Common myeloid progenitor, CD34-positive (primary cell): ENCODE data around the gene NOTUM.
"Not testable (repeated sequence)": the region's sequence is repeated elsewhere in the genome, so short reads cannot be mapped to it uniquely, and the experiment has no call there.

Experiments
- CTCF ChIA-PET: fragments of 350-600 bp; sonication (Branson Sonifier 250); formaldehyde crosslinking; loops from one replicate; lab custom pipeline; 2021; ENCODE audit warnings: antibody characterized with exemption; lab: Charles Lee
- POLR2A ChIA-PET: fragments of 350-600 bp; sonication (Branson Sonifier 250); formaldehyde crosslinking; loops from one replicate; lab custom pipeline; 2021; ENCODE audit warnings: antibody characterized with exemption; lab: Charles Lee
- DNase-seq, 3 donors: peaks; one replicate each; pipeline versions ENCODE4 v3.0.0 to v3.0.0-alpha.2; 2013
- H3K27ac ChIP-seq, 2 experiments: 1 replicate in 1 of 2; 2 replicates in 1 of 2; pipeline ENCODE4 v1.7.0; 2013; ENCODE audit warnings: inconsistent platforms in 2 of 2, low read length in 2 of 2, mild to moderate bottlenecking in 2 of 2, low read depth in 1 of 2, moderate library complexity in 1 of 2; ENCODE audit not compliant: severe bottlenecking in 2 of 2, insufficient read depth in 1 of 2, poor library complexity in 1 of 2
- H3K27me3 ChIP-seq, 5 experiments: replicated peaks in 2 of 5; 1 replicate in 3 of 5; 2 replicates in 2 of 5; pipeline versions ENCODE4 v1.6.1 to v1.7.0; 2013; ENCODE audit warnings: low read length in 4 of 5, mild to moderate bottlenecking in 2 of 5, moderate library complexity in 2 of 5, inconsistent platforms in 1 of 5; ENCODE audit not compliant: insufficient read depth in 5 of 5, control insufficient read depth in 4 of 5
- H3K36me3 ChIP-seq, 4 experiments: 1 replicate in 2 of 4; 2 replicates in 2 of 4; pipeline versions ENCODE4 v1.6.1 to v1.7.0; 2013; ENCODE audit warnings: low read length in 3 of 4, control low read depth in 1 of 4, mild to moderate bottlenecking in 1 of 4; ENCODE audit not compliant: control insufficient read depth in 4 of 4, insufficient read depth in 4 of 4
- H3K4me1 ChIP-seq, 4 experiments: 1 replicate in 3 of 4; 2 replicates in 1 of 4; pipeline versions ENCODE4 v1.6.1 to v1.7.1; 2013; ENCODE audit warnings: low read length in 3 of 4, mild to moderate bottlenecking in 3 of 4, control low read depth in 1 of 4, inconsistent platforms in 1 of 4, moderate library complexity in 1 of 4; ENCODE audit not compliant: control insufficient read depth in 4 of 4, insufficient read depth in 4 of 4; ENCODE audit errors: control extremely low read depth in 1 of 4
- H3K4me3 ChIP-seq, 7 experiments: 1 replicate in 4 of 7; 2 replicates in 3 of 7; pipeline versions ENCODE4 v1.5.1 to v1.7.0; 2013; ENCODE audit warnings: mild to moderate bottlenecking in 7 of 7, low read length in 6 of 7, moderate library complexity in 6 of 7, inconsistent platforms in 2 of 7, low read depth in 2 of 7, control low read depth in 1 of 7; ENCODE audit not compliant: insufficient read depth in 4 of 7, control insufficient read depth in 1 of 7; ENCODE audit errors: extremely low read depth in 1 of 7
- H3K9me3 ChIP-seq, 5 experiments: 1 replicate in 4 of 5; 2 replicates in 1 of 5; pipeline versions ENCODE4 v1.6.1 to v1.7.1; 2013; ENCODE audit warnings: low read length in 4 of 5, mild to moderate bottlenecking in 2 of 5, inconsistent platforms in 1 of 5, low read depth in 1 of 5, moderate library complexity in 1 of 5; ENCODE audit not compliant: control insufficient read depth in 4 of 5, insufficient read depth in 2 of 5; ENCODE audit errors: control extremely low read depth in 1 of 5
- WGBS: methylation state at CpG from one replicate; pipeline ENCODE4 v1.1.5; 2013; ENCODE audit not compliant: insufficient coverage; 5-methylcytosine and 5-hydroxymethylcytosine counted together

NOTUM gene

DNA sequence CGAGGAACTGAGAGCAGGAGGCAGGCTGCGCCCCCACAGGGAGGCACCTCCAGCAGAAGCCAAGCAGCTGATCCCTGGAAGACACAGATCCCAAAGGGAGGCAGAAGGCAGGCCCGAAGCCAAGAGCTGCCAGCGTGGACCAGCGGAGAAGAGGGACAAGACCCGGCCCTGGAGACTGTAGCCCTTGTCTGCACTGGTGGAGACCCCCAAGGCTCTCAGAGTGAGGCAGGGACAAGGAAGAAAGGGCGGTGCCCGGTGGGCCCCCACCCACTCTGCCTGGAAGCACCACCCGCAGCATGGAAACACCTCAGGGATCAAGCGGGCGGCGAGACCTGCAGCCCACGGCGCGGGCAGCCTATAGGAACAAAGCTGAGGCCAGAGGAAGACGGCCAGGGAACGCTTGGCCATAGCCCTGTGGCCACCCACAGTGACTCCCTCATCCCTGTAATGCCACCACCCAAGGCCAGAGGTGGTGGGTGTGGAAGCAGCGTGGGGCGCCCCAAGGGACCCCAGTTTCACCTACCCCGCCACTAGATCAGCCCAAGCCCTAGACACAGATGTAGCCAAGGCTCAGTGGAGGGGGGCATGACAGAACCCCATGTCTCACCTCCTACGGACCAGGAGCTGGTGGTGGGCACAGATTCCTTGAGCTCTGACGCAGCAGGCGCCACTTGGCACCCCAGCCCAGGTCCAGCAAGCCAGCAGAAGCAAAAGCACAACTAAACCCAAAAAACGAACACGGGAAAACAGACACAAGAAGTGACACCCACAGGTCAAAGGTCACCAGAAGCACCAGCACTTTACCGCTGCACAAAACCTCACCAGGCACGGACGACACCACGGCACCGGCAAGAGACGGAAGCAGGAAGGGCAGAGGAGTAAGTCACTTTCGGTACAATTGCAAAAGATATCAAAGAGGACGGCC is 40.1 kb downstream of the NOTUM start:
- no peaks in the 10 kb centered on the region for H3K9me3 ChIP-seq
- ChIA-PET CTCF (no interaction called here), POLR2A (no interaction called here)
- H3K36me3 ChIP-seq, result peaks cover 0 to 46% (median 27%) of the 10 kb centered on the region in 4 experiments
- WGBS, result 94% methylated on average over 21 of the region's 33 CpGs
- H3K4me1 ChIP-seq, result peaks cover 9 to 84% (median 70%) of the 10 kb centered on the region in 4 experiments
- DNase-seq, result no peak
- no peak overlapping the region for H3K4me3 ChIP-seq
- no peaks in the 10 kb centered on the region for H3K27me3 ChIP-seq
- H3K27ac ChIP-seq, result no peak overlapping the region

DNA sequence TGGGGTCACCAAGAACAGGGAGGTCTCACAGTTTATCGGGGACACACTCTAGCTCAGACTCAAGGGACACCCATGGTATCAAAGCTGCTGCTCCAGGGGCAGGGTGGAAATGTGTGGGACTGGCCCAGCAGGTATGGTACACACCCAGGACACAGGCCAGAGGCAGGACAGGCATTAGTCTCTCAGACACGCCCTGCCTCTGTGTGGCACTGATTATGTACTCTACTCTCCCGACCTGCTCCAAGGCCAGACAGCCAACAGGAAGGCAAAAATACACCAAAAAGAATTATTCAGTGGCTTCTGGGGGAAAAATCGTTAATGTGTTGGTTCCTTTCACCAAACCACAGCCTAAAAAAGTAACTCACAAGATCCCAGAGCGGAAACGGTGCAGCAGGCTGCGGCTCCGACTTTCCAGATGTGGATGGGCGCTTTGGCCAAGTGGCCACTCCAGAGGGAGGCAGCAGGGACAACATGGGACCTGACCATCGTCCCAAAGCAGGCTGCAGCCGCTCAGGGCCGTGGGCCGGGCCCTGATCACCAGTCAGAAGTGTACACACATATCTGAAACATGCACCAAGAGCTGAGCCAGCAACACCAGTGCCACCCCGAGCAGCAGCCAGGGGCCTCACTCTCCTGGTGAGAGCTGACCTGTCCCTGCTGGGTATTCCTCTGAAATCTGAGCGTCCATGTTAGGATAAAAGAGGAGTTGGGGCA is 42.0 kb downstream of the NOTUM start:
- Histone ChIP-seq H3K4me3 (peak overlapping the region in 1 of 7 experiments; percentile 19), H3K4me1 (peaks cover 9 to 66% (median 52%) of the 10 kb centered on the region in 4 experiments), H3K9me3 (no peaks in the 10 kb centered on the region), H3K27me3 (no peaks in the 10 kb centered on the region), H3K36me3 (peaks cover 2 to 65% (median 43%) of the 10 kb centered on the region in 4 experiments), H3K27ac (peak overlapping the region in 1 of 2 experiments; percentile 66)
- ChIA-PET POLR2A (no interaction called here), CTCF (no interaction called here)
- no peak for DNase-seq
- 45% methylated on average over 8 of the region's 15 CpGs for WGBS

DNA sequence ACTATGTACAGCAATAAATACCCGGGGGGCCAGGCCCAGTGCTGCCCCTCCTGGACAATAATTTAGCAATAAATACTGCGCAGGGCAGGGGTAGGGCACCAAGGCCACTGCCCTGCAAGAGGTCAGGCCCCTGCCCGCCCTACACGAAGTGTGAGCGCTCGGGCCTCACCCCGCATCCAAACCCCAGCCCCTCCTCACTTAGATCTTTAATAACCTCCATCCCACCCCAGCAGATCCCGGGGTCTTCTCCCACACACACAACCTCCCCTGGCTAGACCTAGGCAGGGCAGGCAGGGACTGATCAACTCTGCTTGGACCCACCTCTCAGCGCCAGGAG is 42.7 kb downstream of the NOTUM start:
- peaks cover 9 to 59% (median 45%) of the 10 kb centered on the region in 4 experiments for H3K4me1 ChIP-seq
- WGBS, result 35% methylated on average over 8 of the region's 9 CpGs
- DNase-seq, H3K9me3 ChIP-seq, CTCF ChIA-PET, H3K27me3 ChIP-seq: not testable (repeated sequence)
- H3K4me3 ChIP-seq, result peak overlapping the region in 4 of 7 experiments; percentile 78 to 88 (median 80)
- peaks cover 4 to 71% (median 49%) of the 10 kb centered on the region in 4 experiments for H3K36me3 ChIP-seq
- peak overlapping the region in 1 of 2 experiments; percentile 66 for H3K27ac ChIP-seq
- POLR2A ChIA-PET, result interaction anchor here (1.1 kb wide), 1 partner anchor 47 kb away, joined by 3 read pairs; the partner anchor contains the start of gene ARHGDIA

DNA sequence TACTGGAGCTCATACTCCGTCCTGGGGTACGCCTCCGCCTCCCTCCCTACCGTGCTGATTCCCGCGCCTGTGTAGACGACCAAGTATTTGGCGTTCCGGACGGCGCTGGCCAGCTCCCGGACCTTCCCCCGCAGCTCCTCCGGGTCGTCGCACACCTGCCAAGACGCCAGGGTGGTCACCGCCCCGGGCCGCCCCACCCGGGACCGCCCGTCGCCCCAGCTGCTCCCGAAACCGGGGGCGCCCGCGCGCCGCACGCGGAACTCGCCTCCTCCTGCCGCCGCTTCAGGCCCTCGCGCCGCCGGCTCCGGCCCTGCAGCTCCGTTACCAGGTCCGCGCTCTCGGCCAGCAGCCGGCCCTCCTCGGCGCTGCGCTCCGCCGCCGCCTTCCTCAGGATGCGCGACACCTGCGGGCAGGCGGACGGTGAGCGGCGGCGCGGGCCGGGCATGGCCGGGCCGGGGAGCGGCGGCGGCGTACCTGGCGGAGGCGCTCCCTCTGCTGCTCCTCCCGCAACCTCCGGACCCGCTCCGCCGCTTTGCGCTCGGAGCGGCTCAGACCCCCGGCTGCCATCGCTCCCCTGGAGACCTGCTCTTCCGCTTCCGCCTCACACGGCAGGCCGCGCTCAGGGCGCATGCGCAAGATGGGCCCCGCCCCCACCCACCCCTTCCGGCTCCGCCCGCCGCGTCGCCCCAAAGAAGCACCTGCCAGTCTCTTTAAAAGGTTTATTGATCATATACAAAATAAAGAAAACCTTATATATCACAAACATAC is 43.2 kb downstream of the NOTUM start, which contains the start of gene SIRT7:
Gene SIRT7 (minus strand): TSS at position 612 of the 768 bp plus-strand sequence. CDS start 45 bp downstream, at position 567.
- Histone ChIP-seq H3K4me1 (peaks cover 9 to 54% (median 40%) of the 10 kb centered on the region in 4 experiments), H3K27ac (peak within 1 kb of the TSS in 1 of 2 experiments; percentile 66), H3K36me3 (peaks cover 4 to 75% (median 53%) of the 10 kb centered on the region in 4 experiments), H3K27me3 (no peaks in the 10 kb centered on the region), H3K9me3 (no peaks in the 10 kb centered on the region), H3K4me3 (peak within 1 kb of the TSS; percentile 68 to 88 (median 82))
- DNase-seq, result peak; percentile 76 to 86 (median 83)
- under 1% methylated on average over 60 of the region's 94 CpGs for WGBS
- CTCF ChIA-PET, result interaction anchor here (1.3 to 2.2 kb wide), 3 partner anchors 9 to 48 kb away, joined by 3 to 8 read pairs (median 5); partner anchors contain the start of gene MAFG
- POLR2A ChIA-PET, result interaction anchor here (1.1 to 1.2 kb wide), 2 partner anchors 9 to 46 kb away, joined by 3 to 6 read pairs; partner anchors contain the start of genes ARHGDIA and MAFG

DNA sequence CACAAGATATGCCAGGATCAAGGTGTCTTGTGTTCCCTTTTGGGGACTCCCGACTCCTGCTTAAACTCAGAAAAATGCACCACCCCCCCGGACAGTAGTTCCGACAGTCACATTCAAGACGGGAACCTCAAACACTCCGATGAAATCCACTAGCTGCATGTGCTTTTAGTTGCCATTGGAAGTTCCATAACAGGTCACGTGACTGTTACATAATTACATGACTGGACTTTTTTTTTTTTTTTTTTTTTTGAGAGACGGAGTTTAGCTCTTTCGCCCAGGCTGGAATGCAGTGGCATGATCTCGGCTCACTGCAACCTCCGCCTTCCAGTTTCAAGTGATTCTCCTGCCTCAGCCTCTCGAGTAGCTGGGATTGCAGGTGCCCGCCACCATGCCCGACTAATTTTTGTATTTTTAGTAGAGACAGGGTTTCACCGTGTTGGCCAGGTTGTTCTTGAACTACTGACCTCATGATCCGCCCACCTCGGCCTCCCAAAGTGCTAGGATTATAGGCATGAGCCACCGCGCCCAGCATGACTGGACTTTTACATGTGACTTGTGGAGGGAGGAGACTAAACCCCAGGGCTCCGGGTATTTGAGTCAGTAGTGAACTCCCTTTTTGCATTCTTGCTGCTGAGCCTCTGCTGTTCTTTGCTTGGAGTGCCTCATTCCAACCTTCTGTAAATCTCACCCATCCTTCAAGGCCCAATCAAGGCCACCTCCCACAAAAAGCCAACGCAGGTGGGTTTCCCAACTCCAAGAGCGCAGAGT is 44.6 kb downstream of the NOTUM start:
- no peak overlapping the region for H3K27ac ChIP-seq
- ChIA-PET CTCF (interaction anchor here (1.3 to 2.2 kb wide), 4 partner anchors 10 to 47 kb away, joined by 3 to 8 read pairs (median 5); partner anchors contain the start of gene MAFG), POLR2A (interaction anchor here (0.8 kb wide), 1 partner anchor 56 kb away, joined by 3 read pairs; the partner anchor contains the start of gene P4HB)
- peaks cover 9 to 49% (median 33%) of the 10 kb centered on the region in 4 experiments for H3K4me1 ChIP-seq
- 87% methylated on average over 16 of the region's 21 CpGs for WGBS
- H3K4me3 ChIP-seq, result peak overlapping the region in 5 of 7 experiments; percentile 9 to 88 (median 79)
- peaks cover 5 to 76% (median 53%) of the 10 kb centered on the region in 4 experiments for H3K36me3 ChIP-seq
- H3K9me3 ChIP-seq, result no peaks in the 10 kb centered on the region
- DNase-seq, result peak in 1 of 3 donors; percentile 41
- H3K27me3 ChIP-seq, result no peaks in the 10 kb centered on the region

DNA sequence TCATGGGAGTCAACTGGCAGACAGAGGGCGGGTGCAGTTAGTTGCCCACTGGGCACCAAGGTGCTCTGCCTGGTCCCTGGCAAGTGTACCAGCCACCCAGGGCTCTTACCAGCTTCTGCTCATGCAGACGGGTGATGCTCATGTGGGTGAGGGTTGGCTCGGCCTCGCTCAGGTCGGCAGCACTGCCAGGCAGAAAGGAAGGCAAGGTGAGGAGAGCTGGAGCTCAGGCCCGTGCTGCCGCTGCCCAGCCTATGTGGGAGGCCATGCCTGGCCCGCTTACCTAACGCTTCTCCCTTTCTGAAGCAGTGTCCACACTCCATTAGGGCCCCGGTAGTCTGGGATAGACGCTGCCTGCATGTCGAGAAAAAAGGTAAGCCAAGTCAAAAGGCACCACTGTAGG is 45.7 kb downstream of the NOTUM start:
- no peak for DNase-seq
- H3K27ac ChIP-seq, result no peak overlapping the region
- POLR2A ChIA-PET, result no interaction called here
- CTCF ChIA-PET, result interaction anchor here (1.9 kb wide), 1 partner anchor 46 kb away, joined by 5 read pairs; no protein-coding TSS in a partner anchor
- H3K4me3 ChIP-seq, result no peak overlapping the region
- WGBS, result 96% methylated on average over 12 of the region's 12 CpGs
- no peaks in the 10 kb centered on the region for H3K9me3 ChIP-seq
- H3K4me1 ChIP-seq, result peaks cover 9 to 42% (median 34%) of the 10 kb centered on the region in 4 experiments
- H3K27me3 ChIP-seq, result no peaks in the 10 kb centered on the region
- peaks cover 5 to 66% (median 43%) of the 10 kb centered on the region in 4 experiments for H3K36me3 ChIP-seq
